PC-3 (cell line): ENCODE results near the gene NAA10. TPM values are rescaled to one million over a fixed set of nuclear protein-coding genes. Genes with fewer than 3 reads are reported as not detected.

Experiments used
- ATAC-seq: fragments of 200-7000 bp; cut with Tn5 transposase; 2 replicates; pipeline ENCODE4 v1.9.1; 2020; ENCODE audit warnings: mild to moderate bottlenecking, moderate library complexity
- BruUV-seq: library from RNA; stranded (reverse); fragments of 400-500 nt; replicated peaks from 2 replicates; lab custom pipeline; 2021; lab: Mats Ljungman, UMichigan
- CTCF ChIA-PET: fragments of 300-600 bp; sonication (Branson Sonifier 250); formaldehyde crosslinking; loops from one replicate; lab custom pipeline; 2022; ENCODE audit warnings: antibody characterized with exemption; lab: Charles Lee
- POLR2A ChIA-PET: fragments of 300-600 bp; sonication (Branson Sonifier 250); formaldehyde crosslinking; loops from one replicate; lab custom pipeline; 2022; ENCODE audit warnings: antibody characterized with exemption; ENCODE audit not compliant: unreplicated experiment; lab: Charles Lee
- DNase-seq: peaks from one replicate; pipeline ENCODE4 v3.0.0-alpha.2; 2015
- H2AFZ ChIP-seq: fragments of 300-600 bp; sonication (generic); 2 replicates; pipeline ENCODE4 v1.6.0; 2016; ENCODE audit warnings: antibody characterized with exemption, low read length
- H3F3A ChIP-seq: fragments of 300-600 bp; sonication (generic); one replicate; pipeline ENCODE4 v1.6.0; 2017; ENCODE audit warnings: antibody characterized with exemption, low read length, control low read depth, mild to moderate bottlenecking; ENCODE audit not compliant: unreplicated experiment
- H3K27ac ChIP-seq: fragments of 300-600 bp; sonication (generic); 2 replicates; pipeline ENCODE4 v1.5.1; 2016; ENCODE audit warnings: mild to moderate bottlenecking, low read length
- H3K27me3 ChIP-seq: fragments of 300-600 bp; sonication (generic); 2 replicates; pipeline ENCODE4 v1.6.1; 2016; ENCODE audit warnings: low read length, mixed read lengths
- H3K36me3 ChIP-seq: fragments of 300-600 bp; sonication (generic); 2 replicates; pipeline ENCODE4 v1.6.1; 2016; ENCODE audit warnings: low read depth, mixed run types, low read length, mixed read lengths
- H3K4me1 ChIP-seq: fragments of 300-600 bp; sonication (generic); 2 replicates; pipeline ENCODE4 v1.5.1; 2016; ENCODE audit warnings: low read length; ENCODE audit not compliant: insufficient read depth
- H3K4me2 ChIP-seq: fragments of 300-600 bp; sonication (generic); 2 replicates; pipeline ENCODE4 v1.6.0; 2016; ENCODE audit warnings: low read length
- H3K4me3 ChIP-seq: fragments of 300-600 bp; sonication (generic); 2 replicates; pipeline ENCODE4 v1.5.1; 2016; ENCODE audit warnings: mild to moderate bottlenecking, low read length, mixed read lengths
- H3K79me2 ChIP-seq: fragments of 300-600 bp; sonication (generic); 2 replicates; pipeline ENCODE4 v1.6.1; 2017; ENCODE audit warnings: low read length, mixed read lengths
- H3K9ac ChIP-seq: fragments of 300-600 bp; sonication (generic); 2 replicates; pipeline ENCODE4 v1.6.0; 2016; ENCODE audit warnings: mild to moderate bottlenecking, low read length
- H3K9me2 ChIP-seq: fragments of 300-600 bp; sonication (generic); replicated peaks from 2 replicates; pipeline ENCODE4 v1.6.1; 2016; ENCODE audit warnings: mixed run types, low read length, mixed read lengths
- H3K9me3 ChIP-seq: fragments of 300-600 bp; sonication (generic); 2 replicates; pipeline ENCODE4 v1.6.1; 2016; ENCODE audit warnings: low read length, mixed read lengths
- H4K20me1 ChIP-seq: fragments of 300-600 bp; sonication (generic); 2 replicates; pipeline ENCODE4 v1.6.1; 2016; ENCODE audit warnings: low read length, mixed read lengths
- CTCF ChIP-seq: fragments of 300-600 bp; sonication (generic); conservative IDR thresholded peaks from 2 replicates; pipeline ENCODE4 v1.5.1; 2017; ENCODE audit warnings: antibody characterized with exemption, low read depth, mild to moderate bottlenecking, low read length
- EZH2 ChIP-seq: fragments of 300-600 bp; sonication (generic); IDR thresholded peaks from one replicate; pipeline ENCODE4 v1.6.1; 2017; ENCODE audit warnings: antibody characterized with exemption, mild to moderate bottlenecking, low read length; ENCODE audit not compliant: unreplicated experiment
- EZH2phosphoT487 ChIP-seq: fragments of 300-600 bp; sonication (generic); IDR thresholded peaks from 2 replicates; pipeline ENCODE4 v1.6.1; 2018; ENCODE audit warnings: mild to moderate bottlenecking, antibody characterized with exemption, low read length, borderline replicate concordance
- intact Hi-C: fragments of 100-400 bp; cut with micrococcal nuclease; formaldehyde crosslinking; loops from 2 replicates; pipeline ENCODE4 v1.9.0; 2023
- total RNA-seq: library from RNA; depleted of rRNA; stranded (reverse); fragments of >200 nt; gene quantifications from 2 replicates; pipeline ENCODE4 v1.2.3, GENCODE V29; 2014

Gene NAA10
- total RNA-seq, 1 experiment from 2014 or later = 172 TPM

GRCh38 chrX:153957224-153957623 is 22.4 kb upstream of the NAA10 start:
- Histone ChIP-seq H3K4me3 (no peak overlapping the region), H3K9me2 (no peaks in the 10 kb centered on the region), H3K4me1 (no peaks in the 10 kb centered on the region), H3F3A (no peaks in the 10 kb centered on the region), H4K20me1 (no peaks in the 10 kb centered on the region), H3K4me2 (no peak overlapping the region), H3K9me3 (no peaks in the 10 kb centered on the region), H2AFZ (no peak overlapping the region), H3K27me3 (no peaks in the 10 kb centered on the region), H3K9ac (no peak overlapping the region), H3K36me3 (peaks cover 45% of the 10 kb centered on the region), H3K79me2 (no peaks in the 10 kb centered on the region), H3K27ac (no peak overlapping the region)
- ATAC-seq (no peak), DNase-seq (no peak)
- no peak for TF ChIP-seq EZH2
- no peak for TF ChIP-seq CTCF
- TF ChIP-seq EZH2phosphoT487 = no peak
- intact Hi-C loops = no loop called here
- BruUV-seq = TSS peak; percentile 6
- ChIA-PET POLR2A (no interaction called here), CTCF (no interaction called here)

- POLR2A ChIA-PET = no interaction called here
- Histone ChIP-seq H3K79me2 (no peaks in the 10 kb centered on the region), H4K20me1 (no peaks in the 10 kb centered on the region), H3K9me3 (no peaks in the 10 kb centered on the region), H3K27ac (no peak overlapping the region), H3K36me3 (peaks cover 42% of the 10 kb centered on the region), H3K4me3 (no peak overlapping the region), H2AFZ (no peak overlapping the region), H3F3A (no peaks in the 10 kb centered on the region), H3K4me1 (no peaks in the 10 kb centered on the region), H3K27me3 (no peaks in the 10 kb centered on the region), H3K9me2 (no peaks in the 10 kb centered on the region), H3K4me2 (no peak overlapping the region), H3K9ac (no peak overlapping the region)
- DNase-seq = no peak
- CTCF ChIA-PET = no interaction called here
- no TSS peak for BruUV-seq
- no peak for ATAC-seq
- no peak for TF ChIP-seq EZH2
- TF ChIP-seq CTCF = no peak
- TF ChIP-seq EZH2phosphoT487 = no peak
- intact Hi-C loops = no loop called here
Measured at GRCh38 chrX:153956044-153956907, 21.4 kb upstream of the NAA10 start.

- no peak overlapping the region for H3K4me2 ChIP-seq
- H3K27me3 ChIP-seq = no peaks in the 10 kb centered on the region
- CTCF ChIA-PET = no interaction called here
- DNase-seq = no peak
- H3K36me3 ChIP-seq = peaks cover 44% of the 10 kb centered on the region
- no peak overlapping the region for H3K9ac ChIP-seq
- ATAC-seq = peak; percentile 15; the same call in 1 of the 2 replicates
- H3K79me2 ChIP-seq = no peaks in the 10 kb centered on the region
- no peaks in the 10 kb centered on the region for H3K9me2 ChIP-seq
- H3K27ac ChIP-seq = no peak overlapping the region
- H3K4me1 ChIP-seq = no peaks in the 10 kb centered on the region
- H4K20me1 ChIP-seq = no peaks in the 10 kb centered on the region
- no peak for TF ChIP-seq EZH2
- TF ChIP-seq CTCF = no peak
- no peak for TF ChIP-seq EZH2phosphoT487
- H3F3A ChIP-seq = no peaks in the 10 kb centered on the region
- no peak overlapping the region for H2AFZ ChIP-seq
- intact Hi-C loops = no loop called here
- H3K9me3 ChIP-seq = no peaks in the 10 kb centered on the region
- no peak overlapping the region for H3K4me3 ChIP-seq
- POLR2A ChIA-PET = no interaction called here
- BruUV-seq = no TSS peak
Measured at GRCh38 chrX:153955228-153955732, 20.4 kb upstream of the NAA10 start.
